Right lobe of liver (tissue), 4 donors: ENCODE results near the gene TNFRSF8.

Source experiments
- POLR2A ChIP-seq: fragments of 450-650 bp; IDR thresholded peaks from one replicate; pipeline ENCODE4 v1.6.1; 2017; ENCODE audit warnings: antibody characterized with exemption, mild to moderate bottlenecking
- TF ChIP-seq, protein P1 (sequence below), 4 donors: fragments of 200-600 bp in 3 of 4; fragments of 450-650 bp in 1 of 4; IDR thresholded peaks; one replicate each; pipeline versions ENCODE4 v1.5.1 to v1.8.0; 2016 to 2022; ENCODE audit warnings: antibody characterized with exemption in 4 of 4, mild to moderate bottlenecking in 2 of 4
- donor health status: DM: no; HTN: no; CAD: no.
- donor health status: DM: no; HTN: no; CAD: no.
- donor health status: DM: no; HTN: yes; CAD: no.

DNA sequence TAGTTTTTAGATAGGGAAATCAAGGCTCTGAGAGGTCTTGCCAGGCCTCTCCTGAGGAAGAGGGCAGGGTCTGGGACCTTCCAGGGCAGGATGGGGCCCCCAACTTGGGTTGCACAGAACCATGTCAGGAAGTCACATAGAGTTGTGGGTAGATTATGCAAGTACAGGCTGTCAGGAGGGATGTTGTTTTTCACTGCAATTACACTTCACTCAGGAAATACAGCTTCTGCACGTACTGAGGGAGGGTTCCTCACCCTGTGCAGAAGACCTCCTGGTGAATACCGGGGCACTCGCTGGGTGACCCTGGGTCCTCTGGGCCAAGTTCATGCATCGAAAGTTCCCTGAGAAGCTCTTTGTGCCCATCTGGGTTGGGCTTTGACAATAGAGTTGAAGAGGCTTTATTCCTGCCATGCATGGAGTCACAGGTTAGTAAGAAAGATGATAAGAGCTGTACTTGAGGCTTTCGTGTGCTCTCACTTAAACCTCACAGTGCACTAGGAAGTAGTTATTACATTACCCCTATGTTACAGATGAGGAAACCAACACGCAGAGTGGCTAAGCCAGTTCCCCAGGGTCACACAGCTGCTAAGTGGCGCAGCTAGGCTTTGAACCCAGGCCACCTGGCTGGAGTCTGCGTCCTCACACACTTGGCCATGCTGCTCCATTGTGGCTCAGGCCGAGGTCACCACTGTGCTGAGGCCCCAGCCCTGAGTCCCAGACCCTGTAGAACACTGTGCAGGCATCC is 87.5 kb downstream of the TNFRSF8 start:
- TF ChIP-seq, protein P1, sequence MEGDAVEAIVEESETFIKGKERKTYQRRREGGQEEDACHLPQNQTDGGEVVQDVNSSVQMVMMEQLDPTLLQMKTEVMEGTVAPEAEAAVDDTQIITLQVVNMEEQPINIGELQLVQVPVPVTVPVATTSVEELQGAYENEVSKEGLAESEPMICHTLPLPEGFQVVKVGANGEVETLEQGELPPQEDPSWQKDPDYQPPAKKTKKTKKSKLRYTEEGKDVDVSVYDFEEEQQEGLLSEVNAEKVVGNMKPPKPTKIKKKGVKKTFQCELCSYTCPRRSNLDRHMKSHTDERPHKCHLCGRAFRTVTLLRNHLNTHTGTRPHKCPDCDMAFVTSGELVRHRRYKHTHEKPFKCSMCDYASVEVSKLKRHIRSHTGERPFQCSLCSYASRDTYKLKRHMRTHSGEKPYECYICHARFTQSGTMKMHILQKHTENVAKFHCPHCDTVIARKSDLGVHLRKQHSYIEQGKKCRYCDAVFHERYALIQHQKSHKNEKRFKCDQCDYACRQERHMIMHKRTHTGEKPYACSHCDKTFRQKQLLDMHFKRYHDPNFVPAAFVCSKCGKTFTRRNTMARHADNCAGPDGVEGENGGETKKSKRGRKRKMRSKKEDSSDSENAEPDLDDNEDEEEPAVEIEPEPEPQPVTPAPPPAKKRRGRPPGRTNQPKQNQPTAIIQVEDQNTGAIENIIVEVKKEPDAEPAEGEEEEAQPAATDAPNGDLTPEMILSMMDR (IDR thresholded peaks at IDR 0.05) = no peak
- peak; percentile 7 for TF ChIP-seq POLR2A
